Endothelial cell of umbilical vein (primary cell): ENCODE results near the gene GPS1. TPM values are rescaled to one million over a fixed set of nuclear protein-coding genes. Genes with fewer than 3 reads are reported as not detected.

Source experiments
- BruUV-seq: library from RNA; stranded (reverse); fragments of 400-500 nt; replicated peaks from 2 replicates; lab custom pipeline; 2021; lab: Mats Ljungman, UMichigan
- CTCF ChIA-PET: fragments of 300-600, 350-600 bp; sonication (Branson Sonifier 250); formaldehyde crosslinking; loops from one replicate; lab custom pipeline; 2021; ENCODE audit warnings: antibody characterized with exemption, inconsistent platforms; lab: Charles Lee
- POLR2A ChIA-PET: fragments of 300-600, 350-600 bp; sonication (Branson Sonifier 250); formaldehyde crosslinking; loops from one replicate; lab custom pipeline; 2021; ENCODE audit warnings: antibody characterized with exemption, inconsistent platforms; lab: Charles Lee
- DNase-seq: peaks from one replicate; pipeline ENCODE4 v3.0.0-alpha.2; 2011; ENCODE audit warnings: low read depth, low spot score
- FAIRE-seq: peaks from 2 replicates; lab custom pipeline; 2011; peaks lifted over from hg19 to GRCh38; lab: Jason Lieb, UNC
- H2AFZ ChIP-seq: 2 replicates; pipeline ENCODE4 v1.6.0; 2012; ENCODE audit warnings: low read depth, low read length, control low read depth, inconsistent platforms
- H3K27ac ChIP-seq: 2 replicates; pipeline ENCODE4 v1.5.1; 2011; ENCODE audit warnings: low read depth, mild to moderate bottlenecking, control low read depth, low read length, moderate library complexity; ENCODE audit not compliant: insufficient read depth
- H3K27me3 ChIP-seq, 2 experiments: 2 replicates each; pipeline versions ENCODE4 v1.6.0 to v1.6.1; 2011; ENCODE audit warnings: low read length in 2 of 2, mixed read lengths in 1 of 2; ENCODE audit not compliant: control insufficient read depth in 2 of 2, insufficient read depth in 2 of 2
- H3K36me3 ChIP-seq, 2 experiments: 2 replicates in 1 of 2; 3 replicates in 1 of 2; pipeline ENCODE4 v1.5.1; 2011; ENCODE audit warnings: low read length in 2 of 2, mild to moderate bottlenecking in 1 of 2, moderate library complexity in 1 of 2; ENCODE audit not compliant: control insufficient read depth in 2 of 2, insufficient read depth in 2 of 2; ENCODE audit errors: extremely low read depth in 1 of 2
- H3K4me1 ChIP-seq: 3 replicates; pipeline ENCODE4 v1.5.1; 2011; ENCODE audit warnings: mild to moderate bottlenecking, low read length; ENCODE audit not compliant: control insufficient read depth, insufficient read depth; ENCODE audit errors: extremely low read depth
- H3K4me2 ChIP-seq: 2 replicates; pipeline ENCODE4 v1.6.1; 2011; ENCODE audit warnings: low read length, control low read depth, mixed read lengths; ENCODE audit not compliant: insufficient read depth
- H3K4me3 ChIP-seq, 3 experiments: fragments of 200-600 bp in 1 of 3; sonication (generic), shearing (Covaris generic) in 1 of 3; replicated peaks in 1 of 3; 2 replicates each; pipeline ENCODE4 v1.5.1; 2011 to 2016; ENCODE audit warnings: control low read depth in 3 of 3, low read length in 3 of 3, mild to moderate bottlenecking in 2 of 3, inconsistent platforms in 1 of 3, low read depth in 1 of 3, moderate library complexity in 1 of 3; ENCODE audit not compliant: insufficient read depth in 1 of 3
- H3K79me2 ChIP-seq: 2 replicates; pipeline ENCODE4 v1.6.0; 2012; ENCODE audit warnings: low read length, inconsistent platforms; ENCODE audit not compliant: control insufficient read depth, insufficient read depth
- H3K9ac ChIP-seq: replicated peaks from 2 replicates; pipeline ENCODE3; 2011; ENCODE audit warnings: low read length, control low read depth; ENCODE audit not compliant: insufficient read depth; ENCODE audit errors: extremely low read depth
- H3K9me1 ChIP-seq: replicated peaks from 3 replicates; pipeline ENCODE4 v1.6.0; 2011; ENCODE audit warnings: mild to moderate bottlenecking, low read length; ENCODE audit not compliant: control insufficient read depth, insufficient read depth; ENCODE audit errors: extremely low read depth
- H3K9me3 ChIP-seq: replicated peaks from 2 replicates; pipeline ENCODE4 v1.5.1; 2012; ENCODE audit warnings: low read length, inconsistent platforms; ENCODE audit not compliant: control insufficient read depth, insufficient read depth
- H4K20me1 ChIP-seq: replicated peaks from 2 replicates; pipeline ENCODE3; 2011; ENCODE audit warnings: mild to moderate bottlenecking, low read length; ENCODE audit not compliant: control insufficient read depth, insufficient read depth; ENCODE audit errors: extremely low read depth
- CTCF ChIP-seq, 2 donors: IDR thresholded peaks; 1 replicate in 1 of 2; 2 replicates in 1 of 2; pipeline ENCODE4 v1.5.1; 2011; ENCODE audit warnings: low read length in 2 of 2, mild to moderate bottlenecking in 2 of 2, moderate library complexity in 2 of 2, control low read depth in 1 of 2, inconsistent platforms in 1 of 2, low read depth in 1 of 2; ENCODE audit not compliant: insufficient read depth in 1 of 2; ENCODE audit errors: extremely low read depth in 1 of 2
- EZH2 ChIP-seq: IDR thresholded peaks from 2 replicates; pipeline ENCODE4 v1.6.1; 2012; ENCODE audit warnings: borderline replicate concordance, low read depth, mild to moderate bottlenecking, moderate library complexity, low read length, inconsistent platforms; ENCODE audit not compliant: severe bottlenecking
- FOS ChIP-seq: IDR thresholded peaks from 2 replicates; pipeline ENCODE4 v1.6.1; 2011; ENCODE audit warnings: mild to moderate bottlenecking, low read length, moderate library complexity, borderline replicate concordance; ENCODE audit not compliant: insufficient read depth
- GATA2 ChIP-seq: IDR thresholded peaks from 2 replicates; pipeline ENCODE4 v1.7.0; 2011; ENCODE audit warnings: low read depth, mild to moderate bottlenecking, moderate library complexity, mixed read lengths, low read length; ENCODE audit not compliant: insufficient read length, insufficient read depth
- JUN ChIP-seq: IDR thresholded peaks from 2 replicates; pipeline ENCODE4 v1.6.1; 2011; ENCODE audit warnings: borderline replicate concordance, low read depth; ENCODE audit not compliant: insufficient read length, insufficient read depth
- MAX ChIP-seq: IDR thresholded peaks from 2 replicates; pipeline ENCODE4 v1.6.1; 2011; ENCODE audit not compliant: insufficient read depth, insufficient read length
- MYC ChIP-seq: IDR thresholded peaks from one replicate; pipeline ENCODE4 v1.6.1; 2011; ENCODE audit warnings: mild to moderate bottlenecking, low read depth, low read length
- POLR2A ChIP-seq: IDR thresholded peaks from 2 replicates; pipeline ENCODE4 v1.6.1; 2012; ENCODE audit warnings: low read depth, mild to moderate bottlenecking, control low read depth, low read length
- POLR2AphosphoS5 ChIP-seq: IDR thresholded peaks from 2 replicates; pipeline ENCODE4 v1.6.1; 2012; ENCODE audit warnings: low read depth, mild to moderate bottlenecking, control low read depth, low read length, moderate library complexity; ENCODE audit not compliant: insufficient read depth
- dilution Hi-C: fragments of 300-500 bp; cut with MboI; formaldehyde crosslinking; loops from one replicate; pipeline ENCODE4 v1.15.0; 2019; ENCODE audit warnings: low sequenced_read_pairs; ENCODE audit not compliant: extremely low pct_ligation_motif_present
- intact Hi-C: fragments of 100-400 bp; cut with micrococcal nuclease; formaldehyde crosslinking; loops from one replicate; pipeline ENCODE4 v1.10.0; 2022
- polyA plus RNA-seq, 4 experiments: library from polyadenylated mRNA; depleted of rRNA in 3 of 4; stranded (reverse) in 3 of 4; unstranded in 1 of 4; fragments of >200 nt; gene quantifications; 2 replicates each; pipeline versions ENCODE4 v1.2.1 to v1.2.3, GENCODE V29; 2011 to 2012; ENCODE audit warnings: missing spikeins in 1 of 4
- total RNA-seq: library from RNA; stranded (reverse); gene quantifications from 2 replicates; pipeline ENCODE4 v1.2.3, GENCODE V29; 2021

Gene GPS1
- total and polyA plus RNA-seq, 2 donors (not counting 3 experiments of a cell fraction or from before 2014, with no cell fraction given): 116 to 178 TPM

GRCh38 chr17:82013341-82013740 is 38.4 kb upstream of the GPS1 start:
- Histone ChIP-seq H3K9me1 (no peaks in the 10 kb centered on the region), H3K79me2 (no peaks in the 10 kb centered on the region), H3K4me3 (no peak overlapping the region), H3K9ac (no peak overlapping the region), H3K4me2 (no peak overlapping the region), H2AFZ (no peak overlapping the region), H3K27ac (no peak overlapping the region), H3K36me3 (no peaks in the 10 kb centered on the region), H3K27me3 (no peaks in the 10 kb centered on the region), H3K9me3 (no peaks in the 10 kb centered on the region), H4K20me1 (no peaks in the 10 kb centered on the region), H3K4me1 (no peaks in the 10 kb centered on the region)
- no TSS peak for BruUV-seq
- DNase-seq (no peak), FAIRE-seq (no peak)
- intact Hi-C loops (no loop called here), dilution Hi-C loops (no loop called here)
- CTCF ChIA-PET: interaction anchor here (1.4 to 2.3 kb wide), 3 partner anchors 10 to 142 kb away, joined by 3 to 12 read pairs (median 5); no protein-coding TSS in a partner anchor
- POLR2A ChIA-PET: interaction anchor here (0.5 kb wide), 1 partner anchor 29 kb away, joined by 5 read pairs; no protein-coding TSS in a partner anchor
- TF ChIP-seq CTCF (IDR thresholded peaks at IDR 0.05; ENCODE audit: extremely low read depth in 1 of 2, insufficient read depth in 1 of 2, low read depth in 1 of 2, low read length in 2 of 2) (no peak), EZH2 (no peak), POLR2A (no peak), POLR2AphosphoS5 (no peak), MAX (no peak), JUN (no peak), GATA2 (no peak), MYC (no peak), FOS (no peak)
